OCI-M2 (cell line): ENCODE results near the gene HABP4.
"Not testable (repeated sequence)": the region's sequence is repeated elsewhere in the genome, so short reads cannot be mapped to it uniquely, and the experiment has no call there.

Source experiments
- DNase-seq: peaks from one replicate; lab custom pipeline; 2025; ENCODE audit not compliant: unreplicated experiment; lab: John Stamatoyannopoulos, UW

The HABP4 gene

DNA sequence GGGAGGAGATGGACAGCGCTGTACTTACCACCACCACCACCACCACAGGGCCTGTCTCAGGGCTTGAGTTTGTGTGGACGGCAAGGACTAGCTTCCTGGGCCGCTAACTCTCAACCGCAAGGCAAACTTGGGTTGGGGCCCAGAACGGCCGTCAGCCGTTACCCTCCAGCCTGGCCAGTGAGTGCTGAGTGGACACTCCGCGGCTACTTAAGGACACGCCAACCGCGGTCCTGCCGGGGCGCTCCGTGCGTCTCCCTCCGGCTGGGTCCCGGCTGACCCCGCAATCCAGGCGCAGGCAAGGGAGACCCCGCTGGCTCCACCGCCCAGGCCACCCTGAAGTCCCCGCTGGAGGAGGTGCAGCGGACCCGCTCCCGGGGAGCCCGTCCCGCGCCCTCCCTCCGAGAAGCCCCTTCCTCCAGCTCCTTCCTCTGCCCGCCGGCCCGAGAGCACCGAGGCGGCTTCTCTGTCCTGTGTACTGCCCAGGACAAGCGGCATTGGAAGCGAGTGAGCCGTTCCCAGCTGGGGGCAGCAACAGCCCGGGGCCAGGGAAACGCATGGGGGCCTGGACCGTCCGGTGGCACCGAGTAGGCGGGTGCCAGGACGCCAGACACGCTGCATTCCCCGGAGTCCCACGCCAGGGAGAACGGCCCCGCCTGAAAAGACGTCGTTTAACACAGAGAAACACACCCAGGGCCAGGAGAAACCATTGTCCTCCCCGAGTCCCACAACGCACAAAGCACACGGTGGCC lies 46.6 kb downstream of the HABP4 start:
- no peak for DNase-seq

DNA sequence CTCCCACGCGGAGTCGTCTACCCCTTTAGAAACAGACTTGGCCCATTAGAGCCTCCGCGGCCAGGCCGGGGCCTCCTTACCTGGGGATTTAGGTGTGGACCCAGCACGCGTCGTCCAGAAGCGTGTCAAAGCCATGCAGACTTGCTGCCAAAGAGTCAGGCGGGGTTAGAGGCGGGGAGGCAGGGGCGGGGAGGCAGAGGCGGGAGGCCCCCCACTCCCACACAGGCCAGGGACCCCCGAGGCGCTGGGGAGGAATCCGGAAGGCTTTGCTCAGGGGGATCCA lies 47.1 kb downstream of the HABP4 start:
- DNase-seq: no peak

DNA sequence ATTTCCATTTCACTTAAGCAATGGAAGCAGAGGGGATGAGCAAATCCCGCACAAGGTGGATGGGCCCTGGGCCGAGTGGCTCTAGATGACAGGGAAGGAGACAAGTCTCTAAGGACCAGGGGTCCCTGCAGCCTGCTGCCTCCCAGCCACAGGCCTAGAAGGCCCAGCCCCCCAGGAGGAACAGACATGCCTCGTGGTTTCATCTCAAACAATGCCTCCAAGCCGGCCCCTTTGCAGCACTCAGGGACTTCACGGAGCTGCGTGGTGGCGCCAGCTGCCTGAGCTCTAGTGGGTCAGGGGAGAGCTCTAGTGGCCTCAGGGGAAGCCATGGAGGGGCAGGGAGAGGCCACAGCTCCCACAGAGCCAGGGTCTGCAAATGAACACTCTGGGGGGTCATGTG lies 48.8 kb downstream of the HABP4 start:
- no peak for DNase-seq

DNA sequence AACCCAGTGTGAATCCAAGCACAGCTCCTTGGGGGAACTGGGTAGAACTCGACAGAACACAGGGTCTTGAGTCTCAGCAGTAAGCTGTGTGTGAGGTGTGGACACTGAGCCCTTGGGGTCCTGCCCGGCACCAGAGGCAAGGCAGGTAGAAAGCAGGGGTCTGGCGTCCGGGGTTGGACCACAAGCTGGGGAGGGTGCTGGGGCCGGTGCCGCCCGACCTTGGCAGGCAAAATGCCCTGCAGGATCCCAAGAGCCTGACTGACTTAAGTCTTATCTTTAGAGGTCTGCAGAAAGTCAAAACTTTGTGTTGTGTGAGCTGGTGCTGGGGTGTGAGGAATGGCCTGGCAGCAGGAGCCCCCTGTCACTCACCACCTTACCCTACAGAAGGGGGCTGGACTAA lies 49.3 kb downstream of the HABP4 start:
- no peak for DNase-seq

DNA sequence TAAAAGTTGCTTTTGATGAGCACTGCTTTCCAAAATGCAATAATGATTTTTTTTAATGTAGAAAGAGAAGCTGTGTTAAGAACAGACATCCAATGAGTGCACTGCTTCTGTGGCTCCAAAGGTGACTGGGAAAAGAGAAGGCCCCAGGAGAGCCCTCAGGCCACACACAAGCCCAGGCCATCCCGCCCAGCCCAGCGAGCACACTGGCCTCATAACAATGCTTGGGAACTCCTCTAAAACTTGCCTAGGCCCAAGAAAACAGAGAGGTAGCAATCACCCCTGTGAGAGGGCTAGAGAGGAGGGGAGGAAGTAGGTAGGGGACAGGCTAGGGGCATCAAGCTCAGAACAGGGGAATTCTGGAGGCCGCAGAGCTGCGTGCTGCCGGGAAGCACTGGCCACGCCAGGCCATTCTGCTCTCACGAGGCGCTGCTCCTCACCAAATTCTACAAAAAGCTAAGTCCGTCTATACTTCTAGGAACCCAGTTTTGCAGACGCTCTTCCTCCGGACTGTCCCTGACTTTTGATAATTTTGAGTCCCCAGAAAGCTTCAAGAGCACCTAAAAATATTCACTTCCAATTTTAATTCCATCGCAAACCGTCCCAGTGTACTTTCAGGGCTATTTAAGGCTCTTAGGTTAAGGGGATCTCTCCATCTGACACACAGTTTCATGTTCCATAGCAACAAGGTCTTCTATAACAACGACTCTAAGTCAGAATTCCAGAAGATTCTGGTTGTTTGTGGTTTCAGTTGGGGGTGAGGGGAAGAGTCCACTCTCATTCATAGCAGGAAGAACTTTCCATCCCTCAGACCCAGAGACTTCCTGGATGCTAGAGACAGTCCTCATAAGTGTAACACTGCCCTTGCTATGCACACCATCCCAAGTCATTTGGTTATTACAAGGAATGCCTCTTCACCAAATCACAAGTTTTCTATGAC lies 51.0 kb downstream of the HABP4 start:
- no peak for DNase-seq

DNA sequence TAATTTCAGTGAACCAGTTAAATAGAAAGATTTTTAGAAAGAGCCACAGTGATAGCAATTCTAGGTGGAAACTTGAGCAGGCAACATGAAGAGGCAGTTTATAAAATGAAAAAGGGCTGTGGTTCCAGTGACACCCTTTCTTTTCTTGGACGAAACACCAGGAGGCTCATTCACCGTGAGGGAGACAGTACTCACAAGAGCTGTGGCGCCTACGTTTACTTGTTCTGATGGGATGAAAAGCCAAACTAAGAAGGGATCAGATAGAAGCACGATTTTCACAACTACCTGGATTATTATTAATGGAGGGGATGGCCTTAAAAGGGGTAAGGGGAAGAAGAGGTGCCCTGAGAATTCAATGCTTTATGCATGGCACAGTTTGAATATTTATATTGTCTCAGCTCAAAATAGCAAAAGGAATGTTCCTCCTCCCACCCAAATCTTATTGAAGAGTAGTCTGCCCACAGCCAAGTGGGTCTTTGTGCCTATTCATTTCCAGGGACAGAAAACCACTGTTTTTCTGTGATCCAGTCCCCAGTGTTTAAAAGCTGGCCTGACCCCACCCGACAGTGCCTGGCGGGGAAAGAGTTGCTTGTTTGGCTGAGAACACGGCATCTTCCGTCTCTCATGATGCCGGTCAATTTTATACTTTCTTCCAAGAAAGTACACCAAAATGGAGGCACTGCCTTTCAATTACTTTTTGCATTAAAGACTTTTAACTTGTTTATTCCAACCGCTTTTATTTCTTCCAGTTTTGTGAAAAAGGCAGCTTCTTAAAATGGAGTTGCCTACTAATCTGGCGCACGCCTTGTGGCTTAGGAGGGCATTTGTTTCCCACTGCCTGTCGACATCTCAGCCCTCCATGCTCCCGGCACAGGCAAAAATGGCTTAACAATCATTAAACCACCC lies 51.9 kb downstream of the HABP4 start:
- no peak for DNase-seq

DNA sequence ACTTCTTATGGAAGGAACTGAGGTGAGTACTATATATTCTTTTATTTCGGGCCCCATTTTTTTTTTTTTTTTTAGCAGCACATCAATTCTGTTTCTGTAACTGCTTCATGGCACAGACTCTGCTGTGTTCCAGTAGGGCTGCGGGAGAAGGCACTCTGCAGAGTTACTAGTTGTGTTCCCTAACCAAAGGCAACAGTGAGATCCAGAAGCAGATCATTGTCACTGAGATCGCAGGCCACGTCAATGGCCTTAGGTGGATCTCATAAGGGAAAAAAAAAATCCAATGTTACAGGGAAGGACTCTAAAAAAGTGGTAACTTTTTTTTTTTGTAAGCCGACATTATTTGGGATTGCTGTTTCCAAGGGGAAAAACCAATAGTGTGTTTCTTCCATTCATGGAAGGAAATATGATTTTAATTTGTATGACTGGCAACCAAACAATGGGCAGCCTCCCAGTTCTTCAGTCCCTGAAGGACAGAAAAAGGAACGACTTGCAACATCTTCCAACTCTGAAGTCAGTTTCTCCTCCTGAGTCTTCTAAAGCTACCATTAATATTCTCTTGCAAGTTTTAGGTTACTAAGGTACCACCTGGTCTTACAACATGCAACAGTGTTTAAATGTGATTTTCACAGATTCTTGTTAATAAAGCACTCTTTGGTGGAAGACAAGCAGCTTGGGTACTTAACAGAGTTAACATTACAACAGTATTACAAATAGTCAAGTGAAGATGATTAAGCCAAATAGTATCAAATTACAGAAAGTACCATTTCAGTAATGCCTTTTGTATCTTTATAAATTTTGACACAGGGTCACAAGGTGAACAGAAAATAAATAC lies 52.8 kb downstream of the HABP4 start:
- no peak for DNase-seq

DNA sequence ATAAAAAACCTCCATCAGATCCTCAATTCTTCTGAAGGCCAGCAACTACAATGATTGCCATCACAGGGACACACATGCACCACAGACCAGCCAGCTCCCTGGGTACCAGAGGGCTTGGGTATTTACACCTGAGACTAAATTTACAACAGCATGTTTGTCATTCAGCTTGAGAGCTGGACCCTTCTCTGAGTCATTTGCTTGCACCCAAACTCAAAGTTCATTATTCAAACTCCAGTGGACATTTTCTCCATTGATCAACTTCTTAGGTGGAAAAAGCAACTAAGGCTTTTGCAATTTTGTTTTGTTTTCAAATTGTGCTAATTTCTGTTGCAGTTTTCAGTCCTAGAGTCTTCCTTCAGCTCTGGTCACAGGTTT lies 53.4 kb downstream of the HABP4 start:
- DNase-seq: not testable (repeated sequence)

DNA sequence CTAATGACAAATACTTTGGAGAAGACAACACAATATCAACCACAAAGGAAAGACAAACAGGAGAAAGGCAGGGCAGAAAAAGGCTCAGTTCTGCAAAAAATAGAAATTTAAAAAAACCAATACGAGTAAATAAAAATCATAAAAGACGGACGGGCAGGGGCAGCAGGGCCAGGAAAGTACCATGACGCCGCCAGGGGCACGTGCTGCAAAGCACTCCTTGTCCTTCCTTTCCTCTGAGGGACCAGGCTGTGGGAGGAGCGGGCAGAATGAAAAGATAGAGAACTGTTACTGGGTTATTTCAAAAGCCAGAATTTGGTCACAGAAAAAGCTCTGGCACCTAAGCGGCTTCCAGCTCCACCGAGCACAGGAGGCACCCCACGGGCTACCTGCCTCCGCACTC lies 53.9 kb downstream of the HABP4 start:
- DNase-seq: no peak

DNA sequence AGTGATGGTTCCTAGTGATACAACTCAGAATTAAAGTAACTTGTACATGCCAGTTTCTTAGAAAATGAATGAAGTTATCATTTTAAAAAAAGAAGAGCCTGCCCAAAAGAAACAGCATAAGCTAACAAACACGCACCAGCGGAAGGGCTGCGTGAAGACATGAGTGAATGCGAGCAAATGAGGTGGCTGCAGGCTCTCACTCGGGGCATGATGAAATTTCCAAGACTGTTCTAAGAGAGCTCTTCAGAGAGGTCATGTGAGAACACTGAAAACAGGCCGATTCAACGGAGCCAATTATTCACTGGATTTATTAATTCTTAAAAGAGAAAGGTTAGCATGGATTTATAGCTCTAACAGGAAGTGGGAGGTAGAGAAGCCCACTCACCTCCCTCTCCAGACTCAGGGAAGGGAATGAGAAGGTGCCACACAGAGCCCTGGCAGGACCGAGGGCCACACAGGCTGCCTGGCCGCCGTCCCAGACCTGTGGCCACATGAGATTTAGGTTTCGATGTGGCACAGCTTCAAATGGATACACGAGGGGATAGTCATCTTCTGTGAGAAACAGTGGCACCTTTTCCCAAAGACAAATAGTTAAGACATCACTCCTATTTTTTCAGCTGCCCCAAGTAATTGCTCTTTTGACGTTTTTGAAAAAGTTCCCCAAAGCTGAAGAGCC lies 55.5 kb downstream of the HABP4 start:
- no peak for DNase-seq

DNA sequence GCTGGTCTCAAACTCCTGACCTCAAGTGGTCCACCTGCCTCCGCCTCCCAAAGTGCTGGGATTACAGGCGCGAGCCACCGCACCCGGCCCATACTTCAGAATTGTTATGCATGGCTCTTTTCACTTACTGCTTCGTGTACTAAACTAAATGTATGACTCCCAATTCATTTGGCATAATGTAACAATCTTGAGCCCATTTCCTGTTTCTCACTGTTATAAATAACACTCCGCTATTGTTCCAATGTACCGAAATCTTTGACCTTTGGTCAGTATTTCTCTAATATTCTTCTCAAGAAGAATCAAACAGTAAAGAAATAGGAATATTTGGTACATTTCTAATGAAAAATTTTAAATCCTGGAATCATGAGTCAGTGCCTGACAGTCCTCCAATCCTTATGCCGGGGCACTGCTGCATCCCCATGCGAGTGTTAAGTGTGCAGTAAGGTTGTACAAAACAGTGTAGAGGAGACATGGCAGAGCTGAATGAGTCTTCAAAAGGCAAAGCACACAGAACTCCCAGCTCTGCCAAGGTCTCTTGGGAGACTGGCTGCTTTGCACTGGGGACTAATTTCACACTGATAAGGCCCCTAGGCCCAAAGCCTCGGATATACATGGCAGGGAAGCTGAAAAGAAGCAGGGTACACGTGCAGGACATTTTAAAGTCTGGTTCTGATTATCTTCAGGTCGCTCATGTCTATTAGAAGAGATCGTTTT lies 58.4 kb downstream of the HABP4 start:
- no peak for DNase-seq

DNA sequence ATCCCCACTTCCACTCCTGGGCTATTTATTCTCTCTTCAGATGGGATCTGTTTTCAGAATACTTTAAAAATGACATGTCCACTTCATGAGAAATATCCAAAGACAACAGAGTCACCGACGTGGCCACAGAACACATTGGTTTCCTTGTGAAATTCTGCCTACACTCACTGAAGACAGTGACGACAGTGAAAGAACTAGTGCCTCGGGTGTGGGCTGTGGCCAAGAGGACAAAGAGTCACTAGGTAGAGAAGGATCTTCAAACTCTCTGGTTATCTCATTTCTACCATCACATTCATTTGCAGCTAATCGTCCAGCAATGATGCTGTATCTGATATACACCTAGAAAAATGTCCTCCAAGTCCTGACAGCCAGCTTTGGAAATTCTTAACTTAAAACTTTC lies 59.1 kb downstream of the HABP4 start:
- no peak for DNase-seq

DNA sequence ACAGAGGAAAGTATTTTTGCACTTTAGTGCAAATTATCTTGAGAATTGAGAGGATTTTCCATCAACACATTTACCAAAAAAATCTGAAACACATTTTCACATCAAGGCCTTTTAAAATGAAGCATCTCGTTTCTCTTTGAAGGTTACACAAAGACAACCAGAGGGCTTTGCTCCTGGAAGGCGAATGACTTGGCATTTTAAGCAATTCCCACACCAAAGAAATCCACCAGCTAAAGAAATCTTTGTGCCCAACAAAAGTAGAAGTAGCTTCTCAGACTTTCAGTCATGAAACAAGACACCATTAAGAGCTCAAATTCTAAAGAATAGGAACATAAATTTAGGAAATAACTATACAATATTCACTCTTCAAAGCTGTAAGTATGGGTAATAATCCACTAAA lies 59.9 kb downstream of the HABP4 start:
- no peak for DNase-seq

DNA sequence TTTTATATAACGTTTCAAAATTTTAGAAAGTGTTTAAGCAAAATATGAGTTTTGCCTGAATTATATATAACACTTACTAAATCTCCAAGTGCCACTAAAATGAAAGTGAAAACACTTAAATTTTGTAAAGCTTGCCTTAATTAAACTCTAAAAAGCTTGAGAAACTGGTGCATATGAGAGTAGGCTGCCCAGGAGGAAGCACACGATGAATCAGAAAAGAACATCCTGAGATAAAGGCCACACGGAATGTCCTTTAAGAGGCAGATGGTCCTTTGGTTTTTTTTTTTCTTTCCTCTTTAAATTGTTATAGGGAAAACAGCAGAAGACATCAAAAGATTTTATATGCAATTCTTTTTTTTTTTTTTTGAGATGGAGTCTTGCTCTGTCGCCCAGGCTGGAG lies 60.3 kb downstream of the HABP4 start:
- no peak for DNase-seq

DNA sequence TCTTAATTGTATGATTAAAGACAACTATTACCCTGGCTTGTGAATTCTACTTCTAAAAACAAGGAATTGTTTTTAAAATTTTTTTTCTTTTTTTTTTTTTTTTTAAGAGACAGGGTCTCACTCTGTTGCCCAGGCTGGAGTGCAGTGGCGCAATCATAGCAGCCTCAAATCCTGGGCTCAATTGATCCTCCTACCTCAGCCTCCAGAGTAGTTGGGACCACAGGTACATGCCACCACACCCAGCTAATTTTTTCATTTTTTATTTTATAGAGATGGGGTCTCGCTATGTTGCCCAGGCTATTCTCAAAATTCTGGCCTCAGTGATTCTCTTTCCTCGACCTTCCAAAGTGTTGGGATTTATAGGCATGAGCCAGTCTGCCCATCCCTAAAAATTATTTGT lies 62.3 kb downstream of the HABP4 start:
- no peak for DNase-seq

DNA sequence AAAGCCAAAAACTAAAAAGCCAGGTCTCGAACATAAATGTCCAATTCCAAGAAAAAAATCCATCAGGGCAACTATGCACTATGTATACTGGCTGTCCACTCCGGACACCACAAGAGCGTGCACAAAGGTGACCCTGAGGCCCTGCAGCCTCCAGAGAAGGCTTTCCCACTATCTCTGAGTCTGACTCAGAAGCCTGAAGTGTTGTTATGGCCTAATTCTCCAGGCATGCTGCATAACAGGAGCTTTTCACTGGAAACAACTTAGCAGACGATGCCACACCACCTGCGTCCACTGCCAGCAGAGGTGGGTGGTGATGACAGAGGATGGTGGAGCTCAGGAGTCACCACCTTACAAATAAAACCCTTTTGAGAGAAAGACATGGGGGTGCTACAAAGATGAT lies 63.7 kb downstream of the HABP4 start:
- DNase-seq: no peak

DNA sequence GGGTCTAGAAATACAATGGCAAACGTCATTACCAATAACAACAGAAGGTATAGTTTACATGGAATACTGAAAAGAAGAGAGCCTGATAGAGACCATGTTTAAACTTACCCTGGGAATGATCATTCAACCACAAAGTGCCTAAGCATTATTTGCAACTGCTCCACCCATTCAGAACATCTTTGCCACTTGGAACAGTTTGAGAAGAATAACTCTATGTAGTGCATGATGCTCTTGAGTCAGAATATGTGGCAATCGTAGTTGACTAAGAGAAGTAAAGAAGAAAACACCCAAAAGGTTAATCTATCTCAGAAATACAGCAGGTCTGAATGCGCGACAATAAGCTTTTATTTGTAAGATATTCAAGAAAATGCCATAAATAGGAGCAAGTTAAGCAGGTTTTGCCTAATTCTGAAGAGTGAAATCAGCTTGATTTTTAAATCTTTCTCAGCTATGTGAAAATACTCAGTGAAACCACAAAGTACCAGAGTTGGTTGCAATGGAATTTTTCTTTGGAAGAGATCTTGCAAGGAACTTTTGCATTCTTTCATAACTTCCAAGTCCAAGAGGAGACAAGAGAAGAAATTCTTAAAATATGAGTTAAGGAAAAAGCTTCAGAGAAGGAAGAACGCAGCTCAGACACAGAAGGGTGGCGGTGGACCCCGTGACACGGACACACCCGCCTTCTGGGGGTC lies 64.3 kb downstream of the HABP4 start:
- no peak for DNase-seq

DNA sequence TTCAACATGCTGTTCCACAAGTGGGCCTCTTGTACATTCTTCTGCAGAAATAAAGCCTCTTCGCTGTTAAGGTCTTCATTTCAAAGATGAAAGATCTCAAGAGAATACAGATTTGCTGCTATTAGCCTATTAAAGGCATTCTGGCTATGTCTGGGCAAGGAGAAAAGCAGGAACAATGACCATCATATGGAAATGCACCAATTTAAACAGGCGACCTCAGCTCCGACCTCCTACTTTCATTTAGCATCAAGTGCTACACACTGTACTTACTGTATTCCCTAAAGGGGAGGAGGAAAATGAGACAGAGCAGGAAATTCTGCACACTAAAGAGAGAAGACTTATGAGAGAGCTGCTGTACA lies 64.8 kb downstream of the HABP4 start:
- no peak for DNase-seq
